ENCODE results near the gene GPR107. TPM values are rescaled to one million over a fixed set of nuclear protein-coding genes. Genes with fewer than 3 reads are reported as not detected.

GPR107 gene
- total RNA-seq, 4 donors from 2014 or later, result 19.9 to 34.7 (median 30.8) TPM

DNA sequence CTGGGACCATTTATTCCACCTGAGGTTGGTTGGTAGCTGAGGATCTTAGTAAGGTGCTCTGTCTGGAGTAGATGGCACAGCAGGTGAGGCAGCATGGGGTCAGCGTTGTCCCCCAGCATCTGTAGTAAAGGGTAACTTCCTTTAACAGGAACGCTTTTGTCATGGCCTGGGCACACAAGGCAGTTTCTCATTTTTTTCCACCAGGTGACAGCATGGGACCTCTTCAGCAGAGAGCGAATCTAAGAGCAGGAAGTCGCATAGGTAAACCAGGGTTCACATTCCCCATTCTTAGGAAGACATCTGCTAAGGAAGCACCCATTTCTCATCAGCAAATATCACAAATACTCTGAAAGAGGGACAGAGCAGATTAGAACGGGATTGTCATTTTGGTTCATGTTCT lies 56.5 kb downstream of the GPR107 start:
- H3K4me1 ChIP-seq, result peaks cover 0 to 41% (median 25%) of the 10 kb centered on the region in 4 donors
- DNase-seq (ENCODE audit: extremely low spot score), result no peak
- H3K4me3 ChIP-seq, result no peak overlapping the region
- WGBS, result 83% methylated on average over 5 of the region's 5 CpGs
- peak overlapping the region in 3 of 4 donors; percentile 35 to 48 (median 46) for H3K27ac ChIP-seq (replicated peaks in 1 of 4)
- H3K27me3 ChIP-seq, result no peaks in the 10 kb centered on the region
- intact Hi-C loops (cut with DNase I), result no loop called here
- TF ChIP-seq CTCF (IDR thresholded peaks at IDR 0.05), result no peak
- TF ChIP-seq POLR2A (IDR thresholded peaks at IDR 0.05; ENCODE audit: low read depth), result no peak
- no peak for TF ChIP-seq POLR2AphosphoS5 (IDR thresholded peaks at IDR 0.05)
- TF ChIP-seq EP300 (IDR thresholded peaks at IDR 0.05), result no peak
- H3K9me3 ChIP-seq, result no peaks in the 10 kb centered on the region
- peaks cover 14 to 64% (median 53%) of the 10 kb centered on the region in 4 donors for H3K36me3 ChIP-seq

DNA sequence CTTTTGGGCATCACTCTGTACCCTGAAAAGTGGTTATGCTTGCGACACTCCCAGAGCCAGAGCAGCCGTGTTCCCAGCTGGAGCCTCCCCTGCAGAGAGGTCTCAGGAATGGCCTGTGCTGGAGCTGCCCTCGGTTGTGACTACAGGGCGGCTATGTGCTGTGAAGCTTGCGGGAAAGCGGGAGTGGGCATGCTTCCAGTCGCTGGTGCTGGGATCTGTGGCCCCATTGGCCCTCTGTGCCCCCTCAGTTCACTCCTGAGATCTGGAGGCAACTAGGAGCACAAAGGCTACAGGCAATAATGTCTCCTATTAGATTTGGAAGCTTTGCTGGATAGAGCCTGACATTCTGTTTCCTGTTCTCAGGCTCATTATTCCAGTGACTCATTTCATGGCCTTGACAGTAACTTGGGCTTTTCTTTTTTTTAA lies 56.9 kb downstream of the GPR107 start:
- WGBS, result 75% methylated on average over 7 of the region's 7 CpGs
- Histone ChIP-seq H3K4me1 (peaks cover 0 to 44% (median 26%) of the 10 kb centered on the region in 4 donors), H3K9me3 (no peaks in the 10 kb centered on the region), H3K27me3 (no peaks in the 10 kb centered on the region), H3K36me3 (peaks cover 14 to 64% (median 49%) of the 10 kb centered on the region in 4 donors), H3K27ac (replicated peaks in 1 of 4) (peak overlapping the region in 3 of 4 donors; percentile 35 to 48 (median 46)), H3K4me3 (no peak overlapping the region)
- TF ChIP-seq POLR2A (IDR thresholded peaks at IDR 0.05; ENCODE audit: low read depth) (no peak), EP300 (IDR thresholded peaks at IDR 0.05) (no peak), CTCF (IDR thresholded peaks at IDR 0.05) (no peak), POLR2AphosphoS5 (IDR thresholded peaks at IDR 0.05) (no peak)
- DNase-seq (ENCODE audit: extremely low spot score), result no peak
- intact Hi-C loops (cut with DNase I), result no loop called here

GRCh38 chr9:130111786-130112537 lies 58.3 kb downstream of the GPR107 start:
- peaks cover 0 to 41% (median 23%) of the 10 kb centered on the region in 4 donors for H3K4me1 ChIP-seq
- H3K36me3 ChIP-seq, result peaks cover 14 to 63% (median 50%) of the 10 kb centered on the region in 4 donors
- no peak for DNase-seq (ENCODE audit: extremely low spot score)
- intact Hi-C loops (cut with DNase I), result no loop called here
- no peaks in the 10 kb centered on the region for H3K9me3 ChIP-seq
- TF ChIP-seq POLR2AphosphoS5 (IDR thresholded peaks at IDR 0.05), result no peak
- no peak for TF ChIP-seq CTCF (IDR thresholded peaks at IDR 0.05)
- TF ChIP-seq EP300 (IDR thresholded peaks at IDR 0.05), result no peak
- TF ChIP-seq POLR2A (IDR thresholded peaks at IDR 0.05; ENCODE audit: low read depth), result no peak
- 88% methylated on average over 30 of the region's 30 CpGs for WGBS
- H3K27ac ChIP-seq (replicated peaks in 1 of 4), result peak overlapping the region in 2 of 4 donors; percentile 11 to 14
- H3K27me3 ChIP-seq, result no peaks in the 10 kb centered on the region
- no peak overlapping the region for H3K4me3 ChIP-seq

DNA sequence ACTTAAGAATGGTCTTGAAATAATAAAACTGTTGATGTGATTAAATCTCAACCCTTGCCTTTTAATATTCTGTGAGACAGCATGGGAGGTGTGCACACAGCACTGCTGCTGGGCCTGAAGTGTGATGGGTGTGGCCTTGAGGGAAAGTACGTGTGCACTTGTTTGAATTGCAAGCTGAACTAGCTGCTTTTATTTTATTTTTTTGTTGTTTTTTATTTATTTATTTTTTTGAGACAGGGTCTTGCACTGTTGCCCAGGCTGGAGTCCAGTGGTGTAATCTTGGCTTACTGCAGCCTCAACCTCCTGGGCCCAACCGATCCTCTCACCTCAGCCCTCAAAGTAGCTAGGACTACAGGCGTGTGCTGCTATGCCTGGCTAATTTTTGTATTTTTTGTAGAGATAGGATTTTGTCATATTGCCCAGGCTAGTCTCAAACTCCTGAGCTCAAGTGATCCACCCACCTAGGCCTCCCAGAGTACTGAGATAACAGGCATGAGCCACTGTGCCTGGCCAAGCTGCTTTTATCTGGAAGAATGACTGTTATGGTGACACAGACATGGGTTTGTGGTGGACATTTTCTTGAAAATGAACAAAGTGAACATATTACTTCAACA lies 58.9 kb downstream of the GPR107 start:
- intact Hi-C loops (cut with DNase I), result no loop called here
- H3K36me3 ChIP-seq, result peaks cover 14 to 63% (median 47%) of the 10 kb centered on the region in 4 donors
- no peak for TF ChIP-seq POLR2AphosphoS5 (IDR thresholded peaks at IDR 0.05)
- no peak for TF ChIP-seq EP300 (IDR thresholded peaks at IDR 0.05)
- TF ChIP-seq CTCF (IDR thresholded peaks at IDR 0.05), result no peak
- no peak for TF ChIP-seq POLR2A (IDR thresholded peaks at IDR 0.05; ENCODE audit: low read depth)

More for the DNA sequence above, 58.9 kb downstream of the GPR107 start:
- no peak for DNase-seq (ENCODE audit: extremely low spot score)
- 75% methylated on average over 3 of the region's 3 CpGs for WGBS
- Histone ChIP-seq H3K4me1 (peaks cover 1 to 40% (median 20%) of the 10 kb centered on the region in 4 donors), H3K27ac (replicated peaks in 1 of 4) (peak overlapping the region in 1 of 4 donors; percentile 22), H3K27me3 (no peaks in the 10 kb centered on the region), H3K9me3 (no peaks in the 10 kb centered on the region), H3K4me3 (no peak overlapping the region)

Measured in esophagus muscularis mucosa (tissue), 4 donors.